Measurements from ENCODE around the gene KCNJ12.
"Not testable (repeated sequence)": the region's sequence is repeated elsewhere in the genome, so short reads cannot be mapped to it uniquely, and the experiment has no call there.

Gene KCNJ12

DNA sequence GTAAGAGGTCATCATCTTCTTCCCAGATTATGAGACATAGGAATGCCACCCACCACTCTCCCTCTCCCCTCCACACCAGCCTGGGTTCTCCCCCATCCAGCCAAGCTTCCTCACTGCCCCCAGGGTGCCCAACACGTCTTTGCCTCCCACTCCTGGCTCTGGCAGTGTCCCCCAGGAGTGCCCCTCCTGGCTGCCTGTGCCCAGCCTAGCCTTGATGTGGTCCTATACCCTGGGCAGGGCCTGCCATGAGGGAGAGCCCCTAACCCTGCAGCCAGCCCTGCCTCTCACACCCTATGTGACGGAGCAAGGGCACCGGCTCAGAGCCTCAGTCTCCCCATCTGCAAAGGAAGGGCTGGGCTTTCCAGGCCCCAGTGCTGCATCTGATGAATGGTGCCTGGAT lies 33.8 kb downstream of the KCNJ12 start:
- DNase-seq: not testable (repeated sequence)

DNA sequence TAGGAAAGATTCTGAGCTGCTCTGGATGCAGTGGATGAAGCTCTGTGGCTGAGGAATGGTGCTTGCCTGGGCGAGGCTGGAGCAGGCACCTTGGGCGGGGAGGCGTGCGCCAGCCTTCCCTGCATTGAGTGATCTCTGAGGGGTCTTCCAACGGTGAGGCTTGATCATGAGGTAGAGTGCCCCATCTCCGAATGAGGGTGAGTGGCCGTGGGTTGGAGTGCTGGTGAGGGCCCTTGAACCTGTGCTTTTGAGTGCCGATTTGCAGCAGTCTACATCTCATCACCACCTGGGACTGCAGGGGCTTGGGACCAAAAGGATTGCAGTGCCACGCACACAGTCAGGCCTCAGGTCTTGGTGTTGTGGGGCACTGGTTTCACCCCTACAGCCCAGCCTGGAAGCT lies 34.2 kb downstream of the KCNJ12 start:
- DNase-seq: not testable (repeated sequence)

DNA sequence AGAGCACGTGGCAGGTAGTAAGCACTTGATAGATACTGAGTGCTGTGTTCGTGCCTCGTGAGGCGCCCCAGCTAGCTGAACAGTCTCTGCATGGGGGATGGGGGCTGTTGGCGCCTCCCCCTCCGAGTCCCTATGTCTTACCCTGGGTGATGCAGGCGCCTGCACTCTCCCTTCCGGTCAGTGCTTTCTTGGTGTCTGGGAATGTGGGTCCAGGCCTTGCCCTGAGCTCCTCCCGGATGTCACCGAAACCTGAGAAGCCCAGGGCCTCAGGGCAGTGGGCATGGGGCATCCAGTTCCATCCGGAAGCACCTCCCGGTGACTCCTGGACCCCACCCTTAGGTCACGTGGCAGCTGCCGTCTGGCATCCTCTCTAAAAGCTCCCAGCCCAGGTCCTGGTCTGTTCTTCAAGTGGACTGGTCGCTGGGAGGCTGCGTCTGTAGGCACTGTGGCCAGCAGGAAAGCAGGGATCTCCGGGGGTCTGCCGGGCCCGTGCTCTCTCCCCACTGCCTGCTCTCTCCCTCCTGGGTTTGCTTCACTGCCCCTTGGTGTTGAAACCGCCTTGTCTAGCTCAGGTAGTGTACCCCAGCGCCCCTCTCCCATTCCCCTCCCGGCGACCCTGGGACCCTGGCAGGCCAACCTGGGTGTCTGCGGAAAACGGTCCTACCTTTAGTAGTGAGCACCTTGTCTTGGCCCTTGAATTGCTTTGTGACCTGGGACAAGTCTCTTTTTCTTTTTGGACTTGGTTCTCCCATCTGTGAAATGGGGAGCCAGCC lies 34.9 kb downstream of the KCNJ12 start:
- not testable (repeated sequence) for DNase-seq

DNA sequence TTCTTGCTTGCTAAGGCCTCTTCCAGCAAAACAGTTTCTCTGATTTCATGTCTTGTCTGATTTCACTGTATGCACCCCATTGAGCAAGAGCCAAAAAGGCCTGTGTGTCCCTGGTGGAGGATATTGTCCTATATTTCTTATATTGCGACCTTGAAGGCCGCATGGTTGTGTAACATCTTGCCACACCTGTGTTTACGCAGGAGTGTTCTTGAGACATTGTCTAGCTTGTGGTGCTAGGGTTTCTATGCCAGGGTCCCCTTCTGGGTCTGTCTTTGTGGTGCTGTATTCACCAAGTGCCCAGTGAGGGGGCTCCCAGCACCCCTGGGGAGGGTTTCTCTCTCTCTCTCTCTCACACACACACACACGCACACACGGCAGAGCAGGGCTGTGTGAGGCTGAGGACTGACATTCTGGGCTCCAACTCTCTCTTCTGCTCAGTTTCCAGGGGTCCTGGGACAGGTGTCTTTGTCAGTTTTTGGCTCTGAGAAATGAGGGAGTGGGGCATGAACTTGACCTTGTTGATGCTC lies 35.6 kb downstream of the KCNJ12 start:
- not testable (repeated sequence) for DNase-seq

DNA sequence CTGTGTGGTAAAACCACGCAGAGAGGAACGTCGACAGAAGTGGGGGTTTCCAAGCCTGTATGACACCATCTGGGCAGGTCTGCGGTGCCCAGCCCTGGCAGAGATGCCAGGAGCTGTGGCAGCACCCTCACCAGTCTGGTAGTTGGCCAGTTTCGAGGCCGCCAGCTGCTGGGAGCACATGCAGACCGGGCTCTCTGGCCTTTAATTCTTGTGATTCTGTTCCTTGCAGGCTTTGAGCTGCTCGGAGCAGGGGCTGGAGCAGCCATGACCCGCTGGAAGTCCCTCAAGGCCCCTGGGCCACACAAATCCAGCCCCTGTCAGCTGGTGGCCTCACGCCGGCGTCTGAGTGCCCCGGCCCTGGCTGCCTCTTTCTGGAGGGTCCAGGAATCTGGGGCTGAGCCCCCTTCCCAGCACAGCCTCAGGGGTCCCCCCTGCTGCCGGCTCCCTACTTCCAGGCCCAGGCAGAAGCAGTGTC lies 36.1 kb downstream of the KCNJ12 start:
- DNase-seq: not testable (repeated sequence)

DNA sequence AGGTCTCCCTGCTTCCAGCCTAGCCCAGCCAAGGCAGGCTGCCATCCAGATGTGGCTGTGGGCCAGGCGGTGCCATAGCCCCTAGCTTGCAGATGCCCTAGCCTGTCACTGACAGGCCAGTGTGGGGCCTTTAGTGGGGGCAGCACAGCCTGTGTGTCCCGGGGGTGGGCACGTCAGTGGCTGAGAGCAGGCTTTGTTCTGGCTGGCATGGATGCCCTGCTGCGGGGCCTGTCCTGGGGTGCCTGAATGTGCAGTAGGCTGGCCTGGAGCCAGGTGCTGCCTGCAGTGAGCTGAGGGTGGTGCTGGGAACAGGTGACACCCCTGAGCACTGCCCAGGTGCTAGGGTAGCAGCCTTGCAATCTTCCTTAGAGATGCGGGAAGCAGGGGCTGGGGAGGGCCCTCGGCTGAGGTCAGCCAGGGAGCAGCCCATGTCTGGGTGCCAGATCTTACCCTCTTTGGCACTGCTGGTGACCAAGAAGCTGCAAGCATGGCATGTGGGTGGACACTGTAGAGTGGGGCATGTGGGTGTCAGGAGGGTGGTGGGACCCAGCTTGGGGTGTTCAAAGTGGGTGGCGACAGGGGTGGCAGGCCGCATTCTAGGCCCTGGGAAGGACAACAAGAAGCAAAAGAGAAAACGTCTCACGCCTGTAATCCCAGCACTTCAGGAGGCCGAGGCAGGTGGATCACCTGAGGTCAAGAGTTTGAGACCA lies 37.6 kb downstream of the KCNJ12 start:
- not testable (repeated sequence) for DNase-seq

DNA sequence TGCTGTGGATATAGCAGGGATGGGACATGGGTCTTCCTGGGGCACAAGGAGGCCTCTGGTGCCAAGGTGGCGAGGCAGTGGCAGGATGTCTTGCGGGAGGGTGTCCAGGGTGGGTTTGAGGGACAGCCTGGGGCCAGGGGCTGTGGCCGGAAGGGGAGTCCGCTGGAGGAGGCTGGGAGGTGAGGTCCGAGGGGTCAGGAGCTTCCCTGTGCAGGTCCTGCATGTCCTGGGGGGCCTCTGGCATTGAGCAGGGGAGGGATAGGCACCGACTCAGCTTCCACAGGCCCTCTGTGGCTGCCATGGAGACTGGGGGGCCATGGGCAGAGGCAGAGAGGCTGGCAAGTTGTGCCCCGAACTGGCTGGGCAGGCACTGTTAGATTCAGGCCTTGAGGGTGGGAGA lies 38.5 kb downstream of the KCNJ12 start:
- DNase-seq: not testable (repeated sequence)

DNA sequence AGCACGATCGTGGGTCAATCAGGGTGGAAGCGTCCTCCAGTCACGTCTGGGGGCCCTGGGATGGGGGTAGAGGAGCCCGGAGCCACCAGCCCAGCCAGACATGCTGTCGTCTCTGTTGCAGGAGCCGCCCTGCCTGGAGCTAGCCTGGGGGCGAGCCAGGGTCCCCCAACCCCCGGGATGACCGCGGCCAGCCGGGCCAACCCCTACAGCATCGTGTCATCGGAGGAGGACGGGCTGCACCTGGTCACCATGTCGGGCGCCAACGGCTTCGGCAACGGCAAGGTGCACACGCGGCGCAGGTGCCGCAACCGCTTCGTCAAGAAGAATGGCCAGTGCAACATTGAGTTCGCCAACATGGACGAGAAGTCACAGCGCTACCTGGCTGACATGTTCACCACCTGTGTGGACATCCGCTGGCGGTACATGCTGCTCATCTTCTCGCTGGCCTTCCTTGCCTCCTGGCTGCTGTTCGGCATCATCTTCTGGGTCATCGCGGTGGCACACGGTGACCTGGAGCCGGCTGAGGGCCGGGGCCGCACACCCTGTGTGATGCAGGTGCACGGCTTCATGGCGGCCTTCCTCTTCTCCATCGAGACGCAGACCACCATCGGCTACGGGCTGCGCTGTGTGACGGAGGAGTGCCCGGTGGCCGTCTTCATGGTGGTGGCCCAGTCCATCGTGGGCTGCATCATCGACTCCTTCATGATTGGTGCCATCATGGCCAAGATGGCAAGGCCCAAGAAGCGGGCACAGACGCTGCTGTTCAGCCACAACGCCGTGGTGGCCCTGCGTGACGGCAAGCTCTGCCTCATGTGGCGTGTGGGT lies 39.2 kb downstream of the KCNJ12 start:
- DNase-seq: not testable (repeated sequence)

DNA sequence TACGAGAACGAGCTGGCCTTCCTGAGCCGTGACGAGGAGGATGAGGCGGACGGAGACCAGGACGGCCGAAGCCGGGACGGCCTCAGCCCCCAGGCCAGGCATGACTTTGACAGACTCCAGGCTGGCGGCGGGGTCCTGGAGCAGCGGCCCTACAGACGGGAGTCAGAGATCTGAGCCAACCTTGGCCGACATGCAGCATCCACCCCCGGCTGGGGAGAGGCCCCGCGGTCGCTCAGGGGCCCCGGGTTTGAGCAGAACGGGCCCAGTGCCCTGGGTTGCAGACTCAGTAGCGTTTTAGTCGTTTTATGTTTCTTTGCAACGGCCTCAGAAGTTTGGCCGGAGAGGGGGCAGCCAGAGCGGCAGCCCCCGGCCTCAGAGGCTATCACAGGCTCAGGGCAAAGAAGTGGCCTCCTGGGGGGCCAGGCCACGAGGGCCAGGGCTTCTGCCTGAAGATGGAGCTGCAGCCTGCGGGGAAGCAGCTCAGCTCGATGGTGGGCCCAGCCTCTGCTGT lies 40.4 kb downstream of the KCNJ12 start:
- peak; percentile 43 for DNase-seq

DNA sequence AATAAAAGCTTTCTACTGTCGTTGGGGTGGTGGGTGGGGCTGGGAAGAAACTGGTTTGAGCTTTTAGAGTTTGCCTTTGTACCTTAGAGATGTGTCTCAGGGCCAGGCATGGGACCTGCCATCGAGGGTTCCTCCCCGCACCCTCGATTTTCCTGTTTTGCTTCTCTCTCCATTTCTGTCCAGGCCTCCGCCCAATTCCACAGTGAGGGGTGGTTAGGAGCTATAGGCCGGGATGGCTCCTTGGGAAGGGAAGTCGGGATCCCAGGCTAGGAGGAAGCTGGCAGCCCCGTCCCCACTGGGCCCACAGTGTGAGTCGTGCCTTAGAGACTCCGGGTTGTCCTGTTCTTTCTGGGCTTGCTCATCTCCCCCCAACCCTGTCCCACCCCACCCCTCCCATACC lies 41.2 kb downstream of the KCNJ12 start:
- DNase-seq: not testable (repeated sequence)

DNA sequence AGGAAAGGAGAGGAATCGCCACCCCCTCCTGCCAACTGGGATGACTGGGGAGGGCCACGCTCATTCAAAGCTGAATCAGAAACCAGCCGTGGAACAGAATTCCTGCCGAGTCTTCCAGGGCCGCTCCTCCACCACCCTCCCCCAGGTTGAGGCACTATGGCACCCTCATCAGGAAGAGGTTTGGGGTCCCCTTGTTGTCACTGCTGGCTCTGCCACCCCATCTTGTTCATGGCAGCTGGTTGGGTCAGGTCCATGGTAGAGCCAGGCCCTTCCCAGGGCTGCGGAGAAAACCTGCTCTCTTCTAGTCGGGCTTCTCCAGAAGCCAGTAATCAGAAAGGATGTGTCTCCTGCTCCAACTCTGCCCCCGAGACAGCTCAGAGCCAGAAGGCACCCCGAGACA lies 41.8 kb downstream of the KCNJ12 start:
- no peak for DNase-seq

DNA sequence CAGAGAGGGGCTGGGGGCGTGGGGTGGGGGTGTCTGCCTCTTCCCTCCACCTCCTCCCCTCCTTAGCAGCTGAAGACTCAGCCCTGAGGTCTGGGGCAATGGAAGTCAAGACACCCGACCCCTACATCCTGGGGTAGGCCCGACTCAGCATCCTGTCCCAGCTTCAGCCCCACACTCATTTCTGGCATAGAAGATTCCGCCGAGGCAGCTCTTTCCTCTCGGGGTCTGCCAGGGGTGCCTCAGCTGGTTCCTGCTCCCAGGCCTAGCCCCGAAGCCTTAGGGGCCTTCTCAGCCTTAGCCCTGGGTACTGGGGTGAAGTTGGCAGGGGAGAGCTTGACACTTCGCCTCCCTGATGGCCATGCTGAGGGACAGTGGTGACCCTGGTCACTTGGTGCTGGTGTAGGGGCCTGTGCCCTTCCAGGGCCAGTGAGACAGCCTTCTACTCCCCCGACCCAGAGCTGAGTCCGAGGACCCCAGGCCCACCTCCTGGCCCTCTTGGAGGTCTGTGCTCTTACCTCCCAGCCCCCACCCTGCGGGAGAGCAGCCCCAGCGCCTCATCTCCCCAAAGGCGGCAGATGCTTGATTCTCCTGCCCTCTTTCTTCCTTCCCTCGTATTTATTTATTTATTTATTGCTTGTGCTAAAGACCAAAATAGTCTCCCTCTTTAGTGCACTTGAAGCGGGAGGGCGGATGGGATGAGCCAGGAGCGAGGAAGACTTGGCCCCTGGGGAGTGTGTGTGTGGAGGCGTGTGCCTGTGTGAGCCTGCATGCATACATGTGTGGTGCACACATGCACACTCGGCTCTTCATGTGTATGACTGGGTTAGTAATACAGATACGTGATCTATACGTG lies 42.5 kb downstream of the KCNJ12 start:
- peak; percentile 31 for DNase-seq

DNA sequence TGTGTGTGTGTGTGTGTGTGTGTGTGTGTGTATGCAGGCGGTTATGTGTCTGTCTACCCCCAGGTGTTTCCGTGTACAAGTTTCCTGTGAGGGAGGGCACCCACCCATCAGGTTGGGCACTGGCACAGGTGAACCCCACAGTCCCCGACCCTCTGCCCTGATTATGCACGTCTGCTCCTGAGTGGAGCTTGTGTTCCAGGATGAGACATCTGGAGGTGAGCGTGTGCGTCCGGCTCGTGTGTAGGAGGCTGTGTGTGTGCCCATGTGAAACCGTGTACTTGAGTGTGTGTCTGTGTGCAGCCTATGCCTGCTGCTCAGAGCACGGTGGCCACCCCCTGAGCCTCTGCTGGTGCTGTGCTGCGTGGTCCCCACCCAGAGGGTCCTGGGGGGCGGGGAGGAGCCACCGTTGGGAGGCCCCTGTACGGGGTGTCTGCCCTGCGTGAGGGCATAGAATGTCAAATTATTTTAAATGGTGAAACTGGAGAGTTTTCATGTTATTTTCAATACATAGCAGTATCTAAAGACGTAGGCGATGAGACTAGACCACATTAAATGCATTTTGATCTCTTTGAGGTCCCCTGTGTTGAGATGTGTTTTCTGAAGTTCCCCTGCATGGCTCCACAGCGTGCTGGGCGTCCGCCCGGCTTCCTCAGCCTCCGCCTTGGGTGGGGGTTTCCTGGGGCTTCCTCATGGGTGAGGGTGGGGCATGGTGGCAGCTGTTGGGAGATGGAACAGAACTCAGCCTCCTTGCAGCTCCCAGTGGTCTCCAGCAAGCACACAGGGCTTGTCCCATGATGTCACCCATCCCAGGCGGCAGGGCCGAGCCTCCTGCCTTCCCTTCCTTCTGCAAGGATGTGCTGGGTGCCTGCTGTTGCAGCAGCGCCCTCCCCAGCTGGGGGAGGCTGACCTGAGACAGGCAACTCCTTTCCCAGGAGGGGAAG lies 43.4 kb downstream of the KCNJ12 start:
- DNase-seq: peak; percentile 71

DNA sequence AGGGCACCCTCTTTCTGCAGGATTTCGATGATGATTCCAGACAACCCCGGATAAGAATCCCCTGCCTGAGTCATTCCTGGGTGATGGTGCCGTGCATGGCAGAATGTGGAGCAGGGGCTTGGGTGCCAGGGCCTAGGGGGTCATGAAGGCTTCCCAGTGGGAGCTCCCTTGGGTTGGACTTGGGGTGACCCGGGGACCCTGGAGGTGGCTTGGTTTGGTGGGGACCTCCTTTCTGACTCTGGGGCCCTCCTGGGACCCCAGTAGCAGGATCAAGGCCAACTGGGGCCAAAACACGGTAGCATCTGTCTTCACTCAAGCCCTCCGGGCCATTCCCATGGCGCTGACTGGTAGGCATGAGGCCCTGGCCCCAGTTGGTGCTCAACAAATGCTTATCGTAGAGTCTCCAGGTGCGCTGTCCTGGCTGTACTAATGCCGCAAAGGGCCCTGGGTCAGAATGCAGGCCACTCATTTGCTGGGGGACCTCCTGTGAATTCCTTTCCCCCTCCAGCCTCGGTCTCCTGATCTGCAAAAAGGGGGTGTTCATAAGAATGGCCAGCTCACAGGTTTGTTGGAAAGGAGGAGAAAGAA lies 44.4 kb downstream of the KCNJ12 start:
- peak; percentile 59 for DNase-seq

DNA sequence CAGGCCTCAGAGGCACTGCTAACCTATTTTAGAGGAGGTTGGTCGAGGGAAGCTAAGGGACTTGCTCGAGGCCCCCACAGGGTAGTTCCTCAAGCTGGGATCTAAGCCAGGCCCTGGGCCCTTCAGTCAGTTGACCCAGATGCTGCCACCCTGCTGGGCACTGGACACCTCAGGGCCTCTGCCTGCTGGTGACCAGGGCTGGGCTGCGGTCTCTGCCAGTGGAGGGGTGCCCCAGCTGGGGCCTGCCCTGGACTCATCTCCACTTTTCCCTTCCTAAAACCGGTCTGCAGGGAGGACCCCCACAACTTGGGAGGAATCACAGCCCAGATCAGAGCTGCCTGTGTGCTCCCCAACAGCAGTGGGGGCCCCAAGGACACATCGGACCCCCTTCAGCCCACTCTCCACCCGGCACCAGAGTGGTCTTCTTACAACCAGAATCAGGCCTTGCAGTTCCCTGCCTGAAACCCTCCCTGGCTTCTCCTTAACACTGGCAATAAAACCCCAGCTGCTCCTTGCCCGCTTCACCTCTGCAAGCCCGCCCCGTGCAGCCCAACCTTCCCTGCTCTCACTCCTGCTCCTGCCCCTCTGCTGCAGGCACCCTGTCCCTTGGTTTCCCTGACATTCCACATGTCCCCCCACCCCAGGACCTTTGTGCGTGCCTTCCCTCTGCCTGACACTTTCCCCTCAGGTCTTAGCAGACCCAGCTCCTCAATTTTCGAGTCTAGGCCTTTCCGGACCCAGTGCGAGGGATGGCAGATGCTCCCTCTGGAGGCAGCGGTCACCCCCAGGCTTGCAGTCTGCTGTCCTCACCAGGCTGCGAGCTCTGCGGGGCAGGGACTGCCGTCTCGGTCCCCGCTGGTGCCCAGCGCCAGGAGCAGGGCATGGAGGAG lies 45.5 kb downstream of the KCNJ12 start:
- peak; percentile 56 for DNase-seq

DNA sequence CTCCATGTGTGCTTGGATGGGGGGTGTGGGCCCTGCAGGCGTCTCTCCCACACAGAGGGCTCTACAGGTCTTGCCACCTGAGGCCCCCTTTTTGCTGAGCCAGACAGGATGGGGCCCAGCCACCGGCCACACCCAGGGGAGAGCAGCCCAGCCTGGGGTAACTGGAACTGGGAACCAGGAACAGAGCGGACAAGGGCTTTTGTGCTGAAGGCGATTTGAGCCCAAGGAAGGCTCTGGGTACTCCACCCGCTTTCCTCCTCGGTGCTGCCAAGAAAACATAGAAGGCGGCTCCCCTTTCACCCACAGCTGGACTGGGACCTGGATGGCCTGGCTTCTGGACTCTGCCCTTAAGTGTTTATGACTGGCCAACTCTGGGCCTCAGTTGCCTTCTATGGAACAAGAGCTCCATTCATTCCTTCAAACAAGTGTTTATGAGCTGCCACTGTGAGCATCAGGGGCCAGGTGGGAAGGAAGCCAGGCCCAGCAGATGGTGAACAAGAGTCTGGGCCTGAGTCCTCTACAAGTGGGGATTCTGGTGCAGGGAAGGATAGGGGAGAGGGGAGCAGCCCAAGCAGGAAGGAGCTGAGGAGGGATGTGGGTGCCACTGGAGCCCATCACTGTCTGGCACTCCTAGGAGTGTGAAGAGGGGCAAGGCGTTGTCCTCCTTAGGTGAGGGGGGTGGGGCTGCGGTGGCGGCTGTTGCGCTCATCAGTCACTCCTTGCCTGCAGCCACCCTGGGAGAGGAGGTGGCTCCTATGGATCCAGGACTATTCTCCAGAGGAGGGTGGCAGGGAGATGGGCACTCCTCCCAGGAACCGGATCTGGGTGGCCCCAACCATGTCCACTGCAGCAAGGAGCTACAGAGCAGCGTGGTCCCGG lies 46.4 kb downstream of the KCNJ12 start:
- DNase-seq: not testable (repeated sequence)

DNA sequence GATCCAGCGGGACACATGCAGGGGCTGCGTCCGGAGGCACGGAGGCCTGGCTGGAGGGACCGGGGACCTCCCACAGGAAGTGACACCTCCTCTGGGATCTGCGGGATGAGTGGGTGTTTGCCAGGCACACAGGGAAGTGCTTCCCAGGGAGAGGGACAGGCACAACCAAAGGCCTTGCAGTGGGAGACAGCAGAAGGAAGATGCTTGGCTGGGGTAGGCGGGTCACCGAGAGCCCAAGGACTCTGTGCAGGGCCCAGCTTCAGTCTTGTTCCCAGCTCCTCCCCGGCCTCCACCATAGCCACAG lies 47.0 kb downstream of the KCNJ12 start:
- not testable (repeated sequence) for DNase-seq

DNA sequence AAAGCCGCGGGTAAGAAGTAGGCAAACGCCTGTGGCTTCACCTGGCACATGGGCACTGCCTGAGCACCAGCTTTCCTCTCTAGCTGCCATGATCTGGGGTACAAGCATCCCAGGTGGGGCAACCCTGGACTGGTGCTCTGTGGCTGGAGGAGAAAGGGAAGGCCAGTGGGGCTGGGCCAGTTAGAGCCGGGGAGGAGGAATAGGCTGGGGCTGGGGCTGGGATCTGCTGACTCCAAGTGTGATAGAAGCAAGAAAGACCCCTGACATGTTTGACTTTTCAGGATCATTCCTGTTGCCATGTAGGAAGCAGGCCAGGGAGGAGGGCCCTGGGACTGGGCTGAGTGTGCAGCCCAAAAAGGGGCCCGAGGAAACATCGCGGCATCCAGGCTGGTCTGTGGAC lies 48.5 kb downstream of the KCNJ12 start:
- DNase-seq: not testable (repeated sequence)
